ENCODE data around the gene METTL27.

DNA sequence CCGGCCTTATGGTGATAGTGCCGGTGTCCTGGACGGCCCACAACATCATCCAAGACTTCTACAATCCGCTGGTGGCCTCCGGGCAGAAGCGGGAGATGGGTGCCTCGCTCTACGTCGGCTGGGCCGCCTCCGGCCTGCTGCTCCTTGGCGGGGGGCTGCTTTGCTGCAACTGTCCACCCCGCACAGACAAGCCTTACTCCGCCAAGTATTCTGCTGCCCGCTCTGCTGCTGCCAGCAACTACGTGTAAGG lies 10.8 kb downstream of the METTL27 start:
- TF ChIP-seq, protein P1, sequence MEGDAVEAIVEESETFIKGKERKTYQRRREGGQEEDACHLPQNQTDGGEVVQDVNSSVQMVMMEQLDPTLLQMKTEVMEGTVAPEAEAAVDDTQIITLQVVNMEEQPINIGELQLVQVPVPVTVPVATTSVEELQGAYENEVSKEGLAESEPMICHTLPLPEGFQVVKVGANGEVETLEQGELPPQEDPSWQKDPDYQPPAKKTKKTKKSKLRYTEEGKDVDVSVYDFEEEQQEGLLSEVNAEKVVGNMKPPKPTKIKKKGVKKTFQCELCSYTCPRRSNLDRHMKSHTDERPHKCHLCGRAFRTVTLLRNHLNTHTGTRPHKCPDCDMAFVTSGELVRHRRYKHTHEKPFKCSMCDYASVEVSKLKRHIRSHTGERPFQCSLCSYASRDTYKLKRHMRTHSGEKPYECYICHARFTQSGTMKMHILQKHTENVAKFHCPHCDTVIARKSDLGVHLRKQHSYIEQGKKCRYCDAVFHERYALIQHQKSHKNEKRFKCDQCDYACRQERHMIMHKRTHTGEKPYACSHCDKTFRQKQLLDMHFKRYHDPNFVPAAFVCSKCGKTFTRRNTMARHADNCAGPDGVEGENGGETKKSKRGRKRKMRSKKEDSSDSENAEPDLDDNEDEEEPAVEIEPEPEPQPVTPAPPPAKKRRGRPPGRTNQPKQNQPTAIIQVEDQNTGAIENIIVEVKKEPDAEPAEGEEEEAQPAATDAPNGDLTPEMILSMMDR (IDR thresholded peaks at IDR 0.05 in 8 of 11, conservative IDR thresholded peaks at IDR 0.05 in 3 of 11), result no peak
- TF ChIP-seq POLR2A (IDR thresholded peaks at IDR 0.05), result no peak
- TF ChIP-seq POLR2AphosphoS5 (IDR thresholded peaks at IDR 0.05), result no peak

Data from spleen (tissue), 7 donors.